GM13977 (cell line): ENCODE data around the gene PAQR8.

ENCODE experiments used
- DNase-seq: peaks from one replicate; pipeline ENCODE4 v3.0.0; 2012; ENCODE audit warnings: low spot score
- CTCF ChIP-seq: IDR thresholded peaks from 2 replicates; pipeline ENCODE4 v1.5.1; 2012; ENCODE audit warnings: mild to moderate bottlenecking, control low read depth; ENCODE audit not compliant: insufficient read depth; ENCODE audit errors: extremely low read depth, missing control alignments
- in situ Hi-C: fragments of 300-500 bp; cut with MboI; formaldehyde crosslinking; loops from one replicate; pipeline ENCODE4 v1.12.0; 2022; ENCODE audit warnings: low sequenced_read_pairs, low pct_unique_long_range_greater_than_20kb, mixed read lengths, inconsistent platforms; ENCODE audit not compliant: unreplicated experiment

The PAQR8 gene

DNA sequence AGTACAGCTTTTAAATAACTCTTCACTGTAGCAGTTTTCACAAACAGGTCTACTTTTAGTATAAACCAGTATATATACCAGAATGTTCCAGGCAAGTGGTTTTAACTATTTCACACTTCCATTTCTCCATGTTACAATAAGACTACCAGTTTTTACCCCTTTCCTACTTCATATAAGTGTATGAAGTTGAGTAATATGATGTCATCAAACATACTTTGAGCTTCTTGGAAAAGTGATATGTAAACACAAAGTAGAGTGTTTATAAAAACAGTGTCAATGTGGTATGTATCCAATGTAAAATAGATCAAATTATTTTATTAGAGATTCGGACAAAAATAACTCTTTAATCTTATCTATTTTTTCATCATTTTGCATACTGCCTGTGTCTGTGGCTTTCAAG lies 2.5 kb upstream of the PAQR8 start:
- DNase-seq = no peak
- in situ Hi-C loops = loop anchor here (5.0 kb wide), 1 partner anchor 33 kb away; no protein-coding TSS in a partner anchor
- no peak for TF ChIP-seq CTCF

DNA sequence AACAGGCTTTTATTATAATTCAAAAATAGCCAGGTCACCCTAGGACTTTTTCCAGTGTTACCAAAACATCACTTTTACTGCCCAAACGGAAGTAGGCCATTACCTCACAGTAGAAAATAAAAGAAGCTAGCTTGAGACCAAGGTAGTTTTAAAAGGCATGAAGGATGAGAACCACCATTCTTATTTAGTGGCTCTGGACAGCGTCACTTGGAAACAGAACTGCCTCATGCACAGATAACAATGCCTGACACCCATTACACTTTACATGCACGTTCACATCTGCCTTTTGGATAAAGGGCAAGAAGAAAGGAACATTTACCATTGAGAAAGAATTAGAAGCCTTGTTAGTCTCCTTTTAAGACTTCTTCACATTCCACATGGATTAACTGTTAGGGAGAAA lies 1.9 kb upstream of the PAQR8 start:
- TF ChIP-seq CTCF = no peak
- no peak for DNase-seq
- in situ Hi-C loops = no loop called here

DNA sequence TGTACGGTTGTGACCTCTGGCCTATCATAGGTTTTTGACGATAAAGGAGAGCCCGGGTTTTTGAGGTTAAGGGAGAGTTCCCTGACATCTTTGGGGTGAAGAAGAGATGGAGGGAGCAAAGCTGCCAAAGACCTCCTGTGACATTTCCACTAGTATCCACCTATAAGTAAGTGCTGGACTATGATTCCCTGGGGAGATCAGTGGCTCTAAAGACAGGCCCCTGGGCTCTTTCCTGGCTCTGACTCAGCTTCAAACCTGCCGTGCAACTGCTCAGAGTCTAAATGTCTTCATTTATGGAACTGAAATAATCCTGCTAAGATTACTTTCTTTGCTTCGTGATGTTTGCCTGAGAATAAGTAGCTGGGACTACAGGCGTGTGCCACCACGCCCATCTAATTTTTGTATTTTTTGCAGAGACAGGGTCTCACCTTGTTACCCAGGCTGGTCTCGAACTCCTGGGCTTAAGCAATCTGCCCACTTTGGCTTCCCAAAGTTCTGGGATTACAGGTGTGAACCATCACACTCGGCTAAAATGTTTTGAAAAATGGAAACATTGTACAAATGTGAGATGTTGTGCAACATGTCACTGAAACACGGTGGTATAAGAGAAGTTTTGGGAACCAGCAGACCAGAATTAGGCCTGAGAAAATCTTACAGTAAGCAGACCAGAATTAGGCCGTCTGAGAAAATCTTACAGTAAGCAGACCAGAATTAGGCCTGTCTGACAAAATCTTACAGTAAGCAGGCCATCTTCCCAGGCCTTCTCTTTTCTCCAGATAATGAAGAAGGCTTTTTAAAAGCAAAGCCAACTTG lies 1.1 kb upstream of the PAQR8 start:
- in situ Hi-C loops = no loop called here
- TF ChIP-seq CTCF = no peak

DNA sequence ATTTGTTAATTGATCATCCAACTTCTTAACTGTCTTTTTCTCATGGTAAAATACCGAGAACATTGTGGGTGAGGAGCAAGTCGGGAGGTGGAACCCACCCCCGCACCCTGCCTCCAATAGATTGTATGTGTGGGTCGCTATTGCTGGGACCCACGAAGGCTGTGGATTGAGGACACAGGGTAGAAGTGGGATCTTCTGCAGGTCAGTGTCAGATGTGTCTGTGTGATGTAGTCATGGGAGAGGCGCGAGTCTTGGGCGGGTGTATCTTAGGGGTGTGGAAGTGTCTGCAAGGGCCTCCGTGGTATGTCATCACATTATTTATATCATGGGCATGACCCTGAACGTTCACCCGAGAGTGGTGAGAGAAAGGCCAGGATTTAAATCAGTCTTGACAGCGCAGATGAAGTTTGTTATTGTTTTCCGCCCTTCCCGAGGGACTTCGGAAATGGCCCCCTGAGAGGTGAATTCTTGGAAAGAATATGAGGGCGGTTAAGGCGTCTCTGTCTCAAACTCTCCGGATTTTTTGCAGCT lies 472 bp upstream of the PAQR8 start:
- in situ Hi-C loops = no loop called here
- peak; percentile 55 for DNase-seq
- TF ChIP-seq CTCF = no peak

More for the DNA sequence above, 1.1 kb upstream of the PAQR8 start:
- DNase-seq = peak; percentile 45

DNA sequence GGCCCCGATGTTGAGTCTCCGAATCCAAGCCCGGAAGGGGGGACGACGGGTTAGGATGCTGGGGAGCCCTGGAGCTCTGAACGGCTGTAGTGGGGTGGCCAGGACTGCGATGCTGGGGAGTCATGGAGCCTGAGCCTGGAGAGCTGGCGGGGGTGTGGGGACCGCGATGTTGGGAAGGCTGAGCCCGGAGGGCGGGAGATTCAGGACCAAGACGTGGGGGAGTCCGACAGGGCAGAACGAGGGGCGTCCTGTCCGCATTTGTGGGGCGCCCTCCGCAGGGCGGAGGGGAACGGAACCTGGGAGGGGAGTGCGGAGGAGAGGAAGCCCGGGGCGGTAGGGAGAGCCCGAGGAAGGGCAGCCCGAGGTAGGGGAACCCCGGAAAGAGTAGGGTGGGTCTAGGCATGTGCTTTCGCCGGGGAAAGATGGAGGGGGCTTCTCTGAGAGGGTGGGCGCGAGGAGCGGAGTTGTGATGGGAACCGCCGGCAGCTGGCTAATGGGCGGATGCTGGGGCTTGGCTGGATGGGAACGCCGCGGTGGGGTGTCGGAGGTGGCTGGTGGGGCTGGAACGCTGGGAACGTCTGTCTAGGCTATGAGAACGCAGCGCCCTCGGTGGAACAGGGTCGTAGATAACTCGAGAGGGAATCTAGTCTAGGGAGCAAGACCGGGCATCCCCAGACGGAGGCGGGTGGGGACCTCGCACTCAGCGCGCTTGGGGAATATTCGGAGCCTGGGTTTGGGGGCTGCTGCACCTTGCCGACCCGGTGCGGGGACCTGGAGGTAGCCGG lies 684 bp downstream of the PAQR8 start:
- peak; percentile 69 for TF ChIP-seq CTCF
- in situ Hi-C loops = no loop called here
- peak; percentile 68 for DNase-seq

GRCh38 chr6:52363228-52363867 lies 1.4 kb downstream of the PAQR8 start:
- no peak for TF ChIP-seq CTCF
- DNase-seq = no peak
- in situ Hi-C loops = no loop called here
